DMS53 treated with DMSO at 0.1 percent for 48 hours (cell line): ENCODE results near the gene OSTF1.

Source experiments
- DNase-seq: peaks from one replicate; lab custom pipeline; 2025; ENCODE audit not compliant: unreplicated experiment; lab: John Stamatoyannopoulos, UW

The OSTF1 gene

GRCh38 chr9:75117564-75117963 lies 29.2 kb downstream of the OSTF1 start:
- DNase-seq: no peak

- no peak for DNase-seq
These were observed 32.4 kb downstream of the OSTF1 start for GRCh38 chr9:75120686-75121085.

GRCh38 chr9:75121914-75122558 lies 33.7 kb downstream of the OSTF1 start:
- DNase-seq: no peak

GRCh38 chr9:75123696-75124095 lies 35.4 kb downstream of the OSTF1 start:
- DNase-seq: no peak

- no peak for DNase-seq
These were observed 40.2 kb downstream of the OSTF1 start for GRCh38 chr9:75128535-75128934.

- DNase-seq: no peak
These were observed 41.9 kb downstream of the OSTF1 start for GRCh38 chr9:75130172-75130571.

- DNase-seq: no peak
These were observed 42.4 kb downstream of the OSTF1 start for GRCh38 chr9:75130621-75131230.

GRCh38 chr9:75131700-75132099 lies 43.4 kb downstream of the OSTF1 start:
- no peak for DNase-seq

GRCh38 chr9:75132244-75132643 lies 43.9 kb downstream of the OSTF1 start:
- DNase-seq: no peak

- DNase-seq: no peak
These were observed 45.1 kb downstream of the OSTF1 start for GRCh38 chr9:75133396-75133795.

- no peak for DNase-seq
These were observed 46.2 kb downstream of the OSTF1 start for GRCh38 chr9:75134495-75134894.

- DNase-seq: no peak
These were observed 50.1 kb downstream of the OSTF1 start for GRCh38 chr9:75138260-75139040.

- DNase-seq: no peak
These were observed 50.9 kb downstream of the OSTF1 start for GRCh38 chr9:75139201-75139600.

- DNase-seq: no peak
These were observed 51.9 kb downstream of the OSTF1 start for GRCh38 chr9:75140261-75140660.

- DNase-seq: no peak
These were observed 53.9 kb downstream of the OSTF1 start for GRCh38 chr9:75142202-75142601.

GRCh38 chr9:75146229-75146628 lies 57.9 kb downstream of the OSTF1 start:
- DNase-seq: no peak

GRCh38 chr9:75147638-75148037 lies 59.3 kb downstream of the OSTF1 start:
- no peak for DNase-seq

- DNase-seq: no peak
These were observed 60.2 kb downstream of the OSTF1 start for GRCh38 chr9:75148561-75148960.

- DNase-seq: no peak
These were observed 61.5 kb downstream of the OSTF1 start for GRCh38 chr9:75149841-75150241.

- DNase-seq: no peak
These were observed 62.2 kb downstream of the OSTF1 start for GRCh38 chr9:75150512-75150911.

GRCh38 chr9:75152416-75152815 lies 64.1 kb downstream of the OSTF1 start:
- no peak for DNase-seq

- no peak for DNase-seq
These were observed 68.5 kb downstream of the OSTF1 start for GRCh38 chr9:75156858-75157257.
